Lung (tissue), 12 donors: ENCODE measurements around the gene CACNA1H. TPM values are rescaled to one million over a fixed set of nuclear protein-coding genes. Genes with fewer than 3 reads are reported as not detected.

Experiments used
- ATAC-seq: fragments of 200-7000 bp; cut with Tn5 transposase; one replicate; pipeline ENCODE4 v1.9.1; 2020; ENCODE audit warnings: moderate number of reproducible peaks; ENCODE audit not compliant: insufficient read depth, low FRiP score
- DNase-seq, 3 donors: peaks; one replicate each; pipeline ENCODE4 v3.0.0-alpha.2; 2013 to 2017
- H3K27ac ChIP-seq, 2 donors: one replicate each; pipeline ENCODE4 v1.5.1; 2013; ENCODE audit warnings: mild to moderate bottlenecking in 2 of 2, moderate library complexity in 2 of 2, control low read depth in 1 of 2, inconsistent platforms in 1 of 2, low read depth in 1 of 2, low read length in 1 of 2
- H3K27me3 ChIP-seq, 3 donors: one replicate each; pipeline ENCODE4 v1.5.1; 2013; ENCODE audit warnings: low read length in 2 of 3; ENCODE audit not compliant: control insufficient read depth in 3 of 3, insufficient read depth in 3 of 3
- H3K36me3 ChIP-seq, 4 donors: one replicate each; pipeline ENCODE4 v1.5.1; 2013; ENCODE audit warnings: low read length in 4 of 4, mild to moderate bottlenecking in 1 of 4, moderate library complexity in 1 of 4; ENCODE audit not compliant: control insufficient read depth in 4 of 4, insufficient read depth in 4 of 4
- H3K4me1 ChIP-seq, 5 donors: one replicate each; pipeline ENCODE4 v1.5.1; 2013; ENCODE audit warnings: low read length in 5 of 5, mild to moderate bottlenecking in 2 of 5, moderate library complexity in 1 of 5; ENCODE audit not compliant: control insufficient read depth in 5 of 5, insufficient read depth in 5 of 5
- H3K4me3 ChIP-seq: one replicate; pipeline ENCODE4 v1.5.1; 2013; ENCODE audit warnings: mild to moderate bottlenecking, control low read depth, moderate library complexity
- H3K9ac ChIP-seq, 2 donors: one replicate each; pipeline ENCODE4 v1.5.1; 2013; ENCODE audit warnings: low read length in 2 of 2, control low read depth in 1 of 2; ENCODE audit not compliant: insufficient read depth in 1 of 2
- H3K9me3 ChIP-seq, 4 donors: one replicate each; pipeline ENCODE4 v1.5.1; 2013; ENCODE audit warnings: low read length in 3 of 4, mild to moderate bottlenecking in 1 of 4, moderate library complexity in 1 of 4; ENCODE audit not compliant: control insufficient read depth in 4 of 4, insufficient read depth in 3 of 4
- CTCF ChIP-seq: IDR thresholded peaks from 2 replicates; pipeline ENCODE4 v1.5.1; 2012; ENCODE audit warnings: mild to moderate bottlenecking; ENCODE audit errors: control extremely low read depth, extremely low read depth
- WGBS, 2 donors: extraction: QIAGEN DNeasy Blood & Tissue Kit; methylation state at CpG; one replicate each; pipeline ENCODE4 v1.1.7; 2013; 5-methylcytosine and 5-hydroxymethylcytosine counted together
- polyA plus RNA-seq, 2 donors: library from polyadenylated mRNA; stranded (reverse); fragments of 200-250 nt; gene quantifications; one replicate each; pipeline ENCODE4 v1.2.1, GENCODE V29; 2013
- total RNA-seq, 2 donors: library from RNA; depleted of rRNA in 1 of 2; stranded (reverse); fragments of >200 nt in 1 of 2; gene quantifications; one replicate each; pipeline ENCODE4 v1.2.1, GENCODE V29; 2014 to 2021
- donor health status: control.
- donor health status: control.
- donor health status: Bipolar disorder and iron deficiency.
- donor health status: healthy.
- donor health status: DM: yes; HTN: yes; CAD: no.

CACNA1H gene
- total and polyA plus RNA-seq, 4 donors, result 5.0 to 10.3 (median 6.7) TPM

GRCh38 chr16:1176280-1176897 is 23.5 kb downstream of the CACNA1H start:
- DNase-seq (no peak), ATAC-seq (no peak)
- Histone ChIP-seq H3K9ac (no peak overlapping the region), H3K36me3 (no peaks in the 10 kb centered on the region), H3K4me1 (peaks cover 0 to 5% (median 4%) of the 10 kb centered on the region in 5 donors), H3K9me3 (peaks cover 0 to 3% (median 0%) of the 10 kb centered on the region in 4 donors), H3K27me3 (no peaks in the 10 kb centered on the region), H3K4me3 (no peak overlapping the region), H3K27ac (no peak overlapping the region)
- 82 to 84% methylated on average over 23 to 24 of the region's 24 CpGs for WGBS, 2 donors
- TF ChIP-seq CTCF, result no peak

- H3K36me3 ChIP-seq, result no peaks in the 10 kb centered on the region
- no peak for DNase-seq
- no peak for TF ChIP-seq CTCF
These were observed 24.1 kb downstream of the CACNA1H start for GRCh38 chr16:1177053-1177452.

GRCh38 chr16:1177750-1178149 is 24.8 kb downstream of the CACNA1H start:
- Histone ChIP-seq H3K27me3 (no peaks in the 10 kb centered on the region), H3K9me3 (peaks cover 0 to 3% (median 0%) of the 10 kb centered on the region in 4 donors), H3K27ac (no peak overlapping the region), H3K36me3 (no peaks in the 10 kb centered on the region), H3K4me3 (no peak overlapping the region), H3K9ac (no peak overlapping the region), H3K4me1 (peaks cover 0 to 19% (median 9%) of the 10 kb centered on the region in 5 donors)
- no peak for DNase-seq
- no peak for TF ChIP-seq CTCF
- no peak for ATAC-seq
- 86 to 90% methylated on average over 12 to 13 of the region's 13 CpGs for WGBS, 2 donors

More at GRCh38 chr16:1177053-1177452, 24.1 kb downstream of the CACNA1H start:
- 69 to 85% methylated on average over 19 of the region's 19 CpGs for WGBS, 2 donors
- ATAC-seq, result no peak
- no peaks in the 10 kb centered on the region for H3K27me3 ChIP-seq
- no peak overlapping the region for H3K9ac ChIP-seq
- no peak overlapping the region for H3K4me3 ChIP-seq
- peaks cover 0 to 12% (median 4%) of the 10 kb centered on the region in 5 donors for H3K4me1 ChIP-seq
- H3K9me3 ChIP-seq, result peaks cover 0 to 3% (median 0%) of the 10 kb centered on the region in 4 donors
- no peak overlapping the region for H3K27ac ChIP-seq
